PFSK-1 (cell line): ENCODE measurements around the gene TOMM70.

Experiments used
- FOXP2 ChIP-seq: optimal IDR thresholded peaks from 2 replicates; pipeline ENCODE3; 2011; ENCODE audit warnings: borderline replicate concordance, control low read depth, inconsistent platforms; ENCODE audit not compliant: insufficient read depth; ENCODE audit errors: extremely low read length, extremely low read depth
- POLR2AphosphoS5 ChIP-seq: IDR thresholded peaks from 2 replicates; pipeline ENCODE4 v1.6.1; 2012; ENCODE audit warnings: low read depth, mild to moderate bottlenecking, control low read depth, low read length, moderate library complexity
- REST ChIP-seq, 2 experiments: IDR thresholded peaks; 2 replicates each; pipeline versions ENCODE4 v1.6.1 to v1.8.0; 2011 to 2012; ENCODE audit warnings: low read depth in 2 of 2, low read length in 2 of 2, control low read depth in 1 of 2, inconsistent platforms in 1 of 2, mild to moderate bottlenecking in 1 of 2, moderate library complexity in 1 of 2; ENCODE audit not compliant: insufficient read depth in 1 of 2
- SIN3A ChIP-seq: IDR thresholded peaks from 2 replicates; pipeline ENCODE4 v1.6.1; 2012; ENCODE audit warnings: mild to moderate bottlenecking, low read length, moderate library complexity, borderline replicate concordance; ENCODE audit not compliant: insufficient read depth
- TAF1 ChIP-seq: IDR thresholded peaks from 2 replicates; pipeline ENCODE4 v1.6.1; 2012; ENCODE audit warnings: low read length, control low read depth, borderline replicate concordance; ENCODE audit not compliant: insufficient read depth

The TOMM70 gene

GRCh38 chr3:100368441-100368840 is 32.4 kb downstream of the TOMM70 start:
- TF ChIP-seq FOXP2 (no peak), REST (IDR thresholded peaks at IDR 0.05; ENCODE audit: insufficient read depth in 1 of 2, low read depth in 2 of 2, low read length in 2 of 2) (no peak), POLR2AphosphoS5 (no peak), SIN3A (no peak)

GRCh38 chr3:100366424-100366823 is 34.5 kb downstream of the TOMM70 start:
- no peak for TF ChIP-seq TAF1
- TF ChIP-seq FOXP2, result no peak
- TF ChIP-seq REST (IDR thresholded peaks at IDR 0.05; ENCODE audit: insufficient read depth in 1 of 2, low read depth in 2 of 2, low read length in 2 of 2), result no peak
- no peak for TF ChIP-seq POLR2AphosphoS5
- no peak for TF ChIP-seq SIN3A

- TF ChIP-seq SIN3A (no peak), REST (IDR thresholded peaks at IDR 0.05; ENCODE audit: insufficient read depth in 1 of 2, low read depth in 2 of 2, low read length in 2 of 2) (no peak), FOXP2 (no peak), TAF1 (no peak), POLR2AphosphoS5 (no peak)
These were observed 36.5 kb downstream of the TOMM70 start for GRCh38 chr3:100364421-100364820.

GRCh38 chr3:100361897-100362296 is 39.0 kb downstream of the TOMM70 start:
- TF ChIP-seq TAF1 (no peak), REST (IDR thresholded peaks at IDR 0.05; ENCODE audit: insufficient read depth in 1 of 2, low read depth in 2 of 2, low read length in 2 of 2) (no peak), FOXP2 (no peak)

GRCh38 chr3:100360757-100361496 is 40.0 kb downstream of the TOMM70 start:
- TF ChIP-seq POLR2AphosphoS5 (no peak), REST (IDR thresholded peaks at IDR 0.05; ENCODE audit: insufficient read depth in 1 of 2, low read depth in 2 of 2, low read length in 2 of 2) (no peak), FOXP2 (no peak), SIN3A (no peak), TAF1 (no peak)
